ENCODE measurements around the gene VPS52. TPM values are rescaled to one million over a fixed set of nuclear protein-coding genes. Genes with fewer than 3 reads are reported as not detected.
A peak's percentile ranks its signal among the peaks of the same experiment; 100 is the strongest.

VPS52 gene
- total RNA-seq, 3 donors from 2014 or later, result 51.2 to 65.4 (median 63.5) TPM

- H3K27me3 Mint-ChIP-seq (ENCODE audit: low read depth), result no peaks in the 10 kb centered on the region
- no peaks in the 10 kb centered on the region for H3K9me3 Mint-ChIP-seq
- ATAC-seq, result no peak
- H3K4me1 Mint-ChIP-seq (ENCODE audit: low read depth), result peaks cover 53% of the 10 kb centered on the region
- peak overlapping the region; percentile 86 for H3K4me3 Mint-ChIP-seq
- H3K36me3 Mint-ChIP-seq (ENCODE audit: insufficient read depth), result peaks cover 35% of the 10 kb centered on the region
- no peak for DNase-seq
Measured at GRCh38 chr6:33207552-33208090, 64.1 kb downstream of the VPS52 start.

- peaks cover 39% of the 10 kb centered on the region for H3K36me3 Mint-ChIP-seq (ENCODE audit: insufficient read depth)
- ATAC-seq, result no peak
- H3K4me1 Mint-ChIP-seq (ENCODE audit: low read depth), result peaks cover 56% of the 10 kb centered on the region
- DNase-seq, result no peak
- no peaks in the 10 kb centered on the region for H3K27me3 Mint-ChIP-seq (ENCODE audit: low read depth)
- H3K4me3 Mint-ChIP-seq, result peak overlapping the region; percentile 86
- H3K9me3 Mint-ChIP-seq, result no peaks in the 10 kb centered on the region
Measured at GRCh38 chr6:33206864-33207551, 64.7 kb downstream of the VPS52 start.

GRCh38 chr6:33206027-33206863 lies 65.4 kb downstream of the VPS52 start:
- DNase-seq, result no peak
- Mint-ChIP-seq H3K36me3 (ENCODE audit: insufficient read depth) (peaks cover 42% of the 10 kb centered on the region), H3K9me3 (no peaks in the 10 kb centered on the region), H3K4me1 (ENCODE audit: low read depth) (peaks cover 62% of the 10 kb centered on the region), H3K4me3 (peak overlapping the region; percentile 100), H3K27me3 (ENCODE audit: low read depth) (no peaks in the 10 kb centered on the region)
- ATAC-seq, result no peak

- H3K36me3 Mint-ChIP-seq (ENCODE audit: insufficient read depth), result peaks cover 39% of the 10 kb centered on the region
- ATAC-seq (peak; percentile 16 to 33), DNase-seq (peak; percentile 18)
- H3K27me3 Mint-ChIP-seq (ENCODE audit: low read depth), result no peaks in the 10 kb centered on the region
- peaks cover 69% of the 10 kb centered on the region for H3K4me1 Mint-ChIP-seq (ENCODE audit: low read depth)
- no peaks in the 10 kb centered on the region for H3K9me3 Mint-ChIP-seq
- H3K4me3 Mint-ChIP-seq, result peak overlapping the region; percentile 100
Measured at GRCh38 chr6:33205191-33206026, 66.3 kb downstream of the VPS52 start.

- H3K4me1 Mint-ChIP-seq (ENCODE audit: low read depth), result peaks cover 68% of the 10 kb centered on the region
- H3K27me3 Mint-ChIP-seq (ENCODE audit: low read depth), result no peaks in the 10 kb centered on the region
- peak; percentile 56 to 60 for ATAC-seq
- DNase-seq, result peak; percentile 87
- no peaks in the 10 kb centered on the region for H3K9me3 Mint-ChIP-seq
- H3K4me3 Mint-ChIP-seq, result peak within 1 kb of the TSS; percentile 100
- H3K36me3 Mint-ChIP-seq (ENCODE audit: insufficient read depth), result peaks cover 31% of the 10 kb centered on the region
Measured at GRCh38 chr6:33204415-33205190, 67.1 kb downstream of the VPS52 start, which contains the start of gene HSD17B8. Gene HSD17B8, plus strand, starts transcription at chr6:33204655. Its CDS starts 14 bp downstream, at chr6:33204669.

GRCh38 chr6:33204165-33204414 lies 67.6 kb downstream of the VPS52 start:
- Mint-ChIP-seq H3K36me3 (ENCODE audit: insufficient read depth) (peaks cover 28% of the 10 kb centered on the region), H3K4me1 (ENCODE audit: low read depth) (peaks cover 67% of the 10 kb centered on the region), H3K27me3 (ENCODE audit: low read depth) (no peaks in the 10 kb centered on the region), H3K9me3 (no peaks in the 10 kb centered on the region), H3K4me3 (peak overlapping the region; percentile 100)
- ATAC-seq, result no peak
- DNase-seq, result no peak

- Mint-ChIP-seq H3K27me3 (ENCODE audit: low read depth) (no peaks in the 10 kb centered on the region), H3K4me1 (ENCODE audit: low read depth) (peaks cover 67% of the 10 kb centered on the region), H3K9me3 (no peaks in the 10 kb centered on the region), H3K36me3 (ENCODE audit: insufficient read depth) (peaks cover 28% of the 10 kb centered on the region), H3K4me3 (peak overlapping the region; percentile 100)
- no peak for DNase-seq
- no peak for ATAC-seq
Measured at GRCh38 chr6:33203443-33204164, 68.1 kb downstream of the VPS52 start.

- Mint-ChIP-seq H3K9me3 (no peaks in the 10 kb centered on the region), H3K4me1 (ENCODE audit: low read depth) (peaks cover 75% of the 10 kb centered on the region), H3K4me3 (peak overlapping the region; percentile 100), H3K36me3 (ENCODE audit: insufficient read depth) (peaks cover 28% of the 10 kb centered on the region), H3K27me3 (ENCODE audit: low read depth) (no peaks in the 10 kb centered on the region)
- ATAC-seq (no peak), DNase-seq (no peak)
Measured at GRCh38 chr6:33202799-33203198, 68.9 kb downstream of the VPS52 start.

GRCh38 chr6:33201935-33202334 lies 69.7 kb downstream of the VPS52 start:
- Mint-ChIP-seq H3K27me3 (ENCODE audit: low read depth) (no peaks in the 10 kb centered on the region), H3K4me1 (ENCODE audit: low read depth) (peaks cover 82% of the 10 kb centered on the region), H3K9me3 (no peaks in the 10 kb centered on the region), H3K36me3 (ENCODE audit: insufficient read depth) (peaks cover 32% of the 10 kb centered on the region), H3K4me3 (peak overlapping the region; percentile 100)
- no peak for DNase-seq
- no peak for ATAC-seq

GRCh38 chr6:33201147-33201545 lies 70.5 kb downstream of the VPS52 start:
- Mint-ChIP-seq H3K27me3 (ENCODE audit: low read depth) (no peaks in the 10 kb centered on the region), H3K36me3 (ENCODE audit: insufficient read depth) (peaks cover 36% of the 10 kb centered on the region), H3K9me3 (no peaks in the 10 kb centered on the region), H3K4me3 (peak overlapping the region; percentile 100), H3K4me1 (ENCODE audit: low read depth) (peaks cover 78% of the 10 kb centered on the region)
- DNase-seq (no peak), ATAC-seq (no peak)

Measured in activated T-cell treated with anti-CD3 and anti-CD28 coated beads, Interleukin-2, amount 50 U/mL, for 4 hours (primary cell).